ENCODE results near the gene CETP.
"Not testable (repeated sequence)": the region's sequence is repeated elsewhere in the genome, so short reads cannot be mapped to it uniquely, and the experiment has no call there.

CETP gene

GRCh38 chr16:56964243-56965148, 2.7 kb downstream of the CETP start:
- peak; percentile 2 for DNase-seq

GRCh38 chr16:56965149-56966092, 3.7 kb downstream of the CETP start:
- DNase-seq, result no peak

- no peak for DNase-seq
These were observed 4.3 kb downstream of the CETP start for GRCh38 chr16:56966093-56966475.

GRCh38 chr16:56967733-56968132, 6.0 kb downstream of the CETP start:
- DNase-seq, result no peak

GRCh38 chr16:56969769-56970168, 8.0 kb downstream of the CETP start:
- DNase-seq, result no peak

DNA sequence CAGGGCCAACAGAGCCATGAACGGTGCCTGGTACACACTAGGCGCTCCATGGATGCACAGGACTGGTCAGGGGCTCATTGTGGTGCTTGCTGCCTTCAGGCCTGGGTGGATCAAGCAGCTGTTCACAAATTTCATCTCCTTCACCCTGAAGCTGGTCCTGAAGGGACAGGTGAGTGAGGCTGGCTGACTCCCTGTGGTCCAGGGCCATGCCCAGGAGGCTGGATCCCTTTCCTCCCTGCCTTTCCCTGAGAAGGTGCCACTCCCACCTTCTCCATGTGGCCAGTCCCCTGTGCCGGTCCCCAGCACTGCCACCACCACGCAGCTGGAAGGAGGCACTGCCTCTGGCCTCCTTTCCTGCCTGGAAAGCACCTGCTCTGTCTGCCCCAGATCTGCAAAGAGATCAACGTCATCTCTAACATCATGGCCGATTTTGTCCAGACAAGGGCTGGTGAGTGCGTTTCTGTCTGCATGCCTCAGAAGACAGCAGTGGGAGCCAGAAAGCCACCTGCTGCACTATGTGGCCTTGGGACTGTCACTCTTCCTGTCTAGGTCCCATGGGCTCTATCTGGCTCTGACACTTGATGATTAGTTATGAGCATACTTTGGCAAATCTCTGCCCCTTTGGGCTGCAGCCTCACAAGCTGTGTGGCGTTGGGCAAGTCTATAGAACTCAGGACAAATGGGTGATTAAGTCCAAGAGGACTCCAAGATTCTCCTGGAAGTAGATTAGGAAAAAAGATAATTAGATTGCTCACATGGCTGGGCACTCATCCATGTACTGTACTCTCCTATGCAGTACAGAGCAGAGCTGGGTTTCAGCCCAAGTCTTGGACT, 9.4 kb downstream of the CETP start:
- DNase-seq, result no peak

GRCh38 chr16:56971768-56972043, 10.0 kb downstream of the CETP start:
- no peak for DNase-seq

- no peak for DNase-seq
These were observed 10.9 kb downstream of the CETP start for GRCh38 chr16:56972403-56973293.

- DNase-seq, result no peak
These were observed 11.5 kb downstream of the CETP start for GRCh38 chr16:56973294-56973689.

GRCh38 chr16:56973899-56974298, 12.1 kb downstream of the CETP start:
- DNase-seq, result not testable (repeated sequence)

GRCh38 chr16:56974549-56975300, 13.0 kb downstream of the CETP start:
- DNase-seq, result no peak

DNA sequence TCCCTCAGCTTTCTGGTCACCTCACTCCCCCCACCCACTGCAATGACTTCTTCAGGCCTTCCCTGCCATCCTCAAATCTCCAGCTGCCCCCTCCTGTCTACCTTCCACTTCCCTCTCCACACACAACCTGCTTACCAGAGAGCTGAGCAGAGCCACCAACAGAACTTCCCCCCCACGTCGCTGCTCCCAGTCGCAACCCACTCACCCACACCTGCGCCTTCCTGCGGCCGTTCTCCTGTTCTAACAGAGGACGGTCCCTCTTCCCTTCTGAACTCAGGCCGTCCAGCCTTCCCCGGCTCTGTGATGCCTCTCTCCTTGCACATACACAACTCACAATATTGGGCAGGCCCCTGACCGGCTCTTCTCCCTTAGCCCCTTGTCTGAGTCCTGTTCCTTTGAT, 14.0 kb downstream of the CETP start:
- DNase-seq, result no peak

GRCh38 chr16:56977216-56977615, 15.5 kb downstream of the CETP start:
- DNase-seq, result no peak

GRCh38 chr16:56977823-56978430, 16.2 kb downstream of the CETP start:
- no peak for DNase-seq

- no peak for DNase-seq
These were observed 18.4 kb downstream of the CETP start for GRCh38 chr16:56980201-56980535.

DNA sequence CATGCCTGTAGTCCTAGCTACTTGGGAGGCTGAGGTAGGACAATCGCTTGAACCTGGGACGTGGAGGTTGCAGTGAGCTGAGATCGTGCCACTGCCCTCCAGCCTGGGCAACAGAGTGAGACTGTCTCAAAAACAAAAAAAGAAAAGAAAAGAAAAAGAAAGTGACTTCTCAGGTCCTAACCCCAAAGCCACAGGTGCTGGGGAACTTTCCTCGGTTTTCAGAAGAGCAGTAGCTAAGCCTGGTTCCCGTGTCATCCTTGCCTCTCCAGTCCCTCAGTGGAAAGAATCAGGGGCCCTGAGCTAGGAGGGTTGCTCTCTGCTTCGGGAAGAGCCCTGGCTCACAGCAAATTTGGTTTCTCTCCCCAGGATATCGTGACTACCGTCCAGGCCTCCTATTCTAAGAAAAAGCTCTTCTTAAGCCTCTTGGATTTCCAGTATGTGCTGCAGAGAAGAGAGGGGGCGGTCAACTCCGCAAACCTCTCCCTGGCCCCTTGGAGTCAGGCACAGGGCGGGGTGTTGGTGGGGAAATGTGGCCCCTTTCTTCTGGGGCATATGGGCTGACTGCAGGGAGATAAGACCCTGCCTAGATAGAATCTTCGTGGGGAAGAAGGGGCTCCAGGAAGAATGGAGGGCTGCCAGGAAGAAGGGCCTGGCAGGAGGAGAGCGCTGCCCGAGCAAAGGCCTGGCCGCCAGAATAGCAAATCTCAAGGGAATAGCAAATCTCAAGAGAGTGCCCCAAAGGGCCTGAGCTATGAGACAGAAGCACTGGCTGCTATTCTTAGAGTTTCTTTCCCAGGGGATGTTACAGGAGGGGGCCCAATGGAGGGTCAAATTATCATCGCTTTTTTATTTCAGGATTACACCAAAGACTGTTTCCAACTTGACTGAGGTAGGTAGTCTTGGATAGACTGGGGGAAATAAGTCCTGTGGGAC, 19.3 kb downstream of the CETP start:
- DNase-seq, result no peak

GRCh38 chr16:56981729-56982271, 20.1 kb downstream of the CETP start:
- no peak for DNase-seq

DNA sequence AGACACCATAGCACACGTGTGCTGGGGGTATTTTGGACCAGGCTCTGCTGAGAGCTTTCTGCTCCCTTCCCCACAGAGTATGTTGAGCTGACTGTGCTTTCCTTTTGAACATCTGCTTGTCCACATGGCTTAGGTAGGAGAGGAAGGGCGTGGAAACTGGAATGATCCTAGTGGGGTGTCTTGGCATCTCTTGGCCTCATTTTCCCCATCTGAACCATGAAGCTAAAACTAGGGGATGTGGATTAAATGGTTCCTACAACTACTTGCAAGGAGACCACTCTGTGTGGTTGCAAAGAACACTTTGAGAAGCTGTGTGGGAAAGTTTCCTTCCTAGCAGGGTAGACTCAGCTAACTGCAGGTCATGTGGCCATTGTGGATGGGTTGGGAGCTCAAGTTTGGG, 20.9 kb downstream of the CETP start:
- no peak for DNase-seq

GRCh38 chr16:56983211-56983751, 21.5 kb downstream of the CETP start:
- no peak for DNase-seq
